WERI-Rb-1 (cell line): ENCODE data around the gene DSC2.

Experiments
- DNase-seq: peaks from one replicate; pipeline ENCODE4 v3.0.0-alpha.2; 2020
- H3K27ac ChIP-seq: fragments of 250-450 bp; sonication (Bioruptor Pico); 2 replicates; pipeline ENCODE4 v1.5.1; 2020; ENCODE audit warnings: mild to moderate bottlenecking, moderate library complexity
- H3K27me3 ChIP-seq: fragments of 250-450 bp; sonication (Bioruptor Pico); 2 replicates; pipeline ENCODE4 v1.5.1; 2021; ENCODE audit warnings: mild to moderate bottlenecking, low read depth, moderate library complexity; ENCODE audit not compliant: insufficient read depth, severe bottlenecking
- H3K36me3 ChIP-seq: fragments of 250-450 bp; sonication (Bioruptor Pico); 2 replicates; pipeline ENCODE4 v1.5.1; 2020; ENCODE audit warnings: mild to moderate bottlenecking, moderate library complexity
- H3K4me3 ChIP-seq: 2 replicates; pipeline ENCODE4 v1.5.1; 2011; ENCODE audit warnings: low read depth, mild to moderate bottlenecking, control low read depth, low read length
- H3K9me3 ChIP-seq: fragments of 250-450 bp; sonication (Bioruptor Pico); 2 replicates; pipeline ENCODE4 v1.5.1; 2021; ENCODE audit warnings: mild to moderate bottlenecking, moderate library complexity; ENCODE audit not compliant: severe bottlenecking
- CTCF ChIP-seq: IDR thresholded peaks from 2 replicates; pipeline ENCODE4 v1.5.1; 2011; ENCODE audit warnings: low read depth, mild to moderate bottlenecking, control low read depth, inconsistent platforms, low read length

Gene DSC2

GRCh38 chr18:31072175-31072574 is 30.0 kb downstream of the DSC2 start:
- DNase-seq: no peak
- no peaks in the 10 kb centered on the region for H3K27me3 ChIP-seq
- H3K27ac ChIP-seq: no peak overlapping the region
- H3K9me3 ChIP-seq: no peaks in the 10 kb centered on the region
- H3K4me3 ChIP-seq: no peak overlapping the region
- TF ChIP-seq CTCF: no peak
- peaks cover 20% of the 10 kb centered on the region for H3K36me3 ChIP-seq

GRCh38 chr18:31070206-31070605 is 32.0 kb downstream of the DSC2 start:
- no peak overlapping the region for H3K4me3 ChIP-seq
- H3K27me3 ChIP-seq: no peaks in the 10 kb centered on the region
- TF ChIP-seq CTCF: no peak
- H3K27ac ChIP-seq: no peak overlapping the region
- no peaks in the 10 kb centered on the region for H3K9me3 ChIP-seq
- no peak for DNase-seq
- peaks cover 20% of the 10 kb centered on the region for H3K36me3 ChIP-seq

GRCh38 chr18:31066266-31066665 is 36.0 kb downstream of the DSC2 start:
- TF ChIP-seq CTCF: no peak
- Histone ChIP-seq H3K4me3 (no peak overlapping the region), H3K27ac (no peak overlapping the region), H3K36me3 (peaks cover 15% of the 10 kb centered on the region), H3K9me3 (no peaks in the 10 kb centered on the region), H3K27me3 (no peaks in the 10 kb centered on the region)
- no peak for DNase-seq

GRCh38 chr18:31065036-31065773 is 37.0 kb downstream of the DSC2 start:
- DNase-seq: no peak
- Histone ChIP-seq H3K36me3 (peaks cover 11% of the 10 kb centered on the region), H3K27ac (no peak overlapping the region), H3K9me3 (no peaks in the 10 kb centered on the region), H3K4me3 (no peak overlapping the region), H3K27me3 (no peaks in the 10 kb centered on the region)
- no peak for TF ChIP-seq CTCF

- TF ChIP-seq CTCF: no peak
- Histone ChIP-seq H3K4me3 (no peak overlapping the region), H3K9me3 (no peaks in the 10 kb centered on the region), H3K36me3 (peaks cover 9% of the 10 kb centered on the region), H3K27me3 (no peaks in the 10 kb centered on the region), H3K27ac (no peak overlapping the region)
- no peak for DNase-seq
Measured at GRCh38 chr18:31064130-31064529, 38.1 kb downstream of the DSC2 start.

GRCh38 chr18:31061945-31062344 is 40.3 kb downstream of the DSC2 start:
- Histone ChIP-seq H3K9me3 (no peaks in the 10 kb centered on the region), H3K27ac (no peak overlapping the region), H3K36me3 (no peaks in the 10 kb centered on the region), H3K4me3 (no peak overlapping the region), H3K27me3 (no peaks in the 10 kb centered on the region)
- no peak for TF ChIP-seq CTCF
- DNase-seq: no peak
